Stomach (tissue), 4 donors: ENCODE results near the gene FARSB.
"Not testable (repeated sequence)": the region's sequence is repeated elsewhere in the genome, so short reads cannot be mapped to it uniquely, and the experiment has no call there.

Source experiments
- CTCF ChIP-seq, 7 experiments: fragments of 450-650 bp in 4 of 7; fragments of 200-600 bp in 3 of 7; sonication (generic) in 3 of 7; IDR thresholded peaks; one replicate each; pipeline ENCODE4 v1.5.1; 2016 to 2019; ENCODE audit warnings: antibody characterized with exemption in 7 of 7, control low read depth in 2 of 7, mild to moderate bottlenecking in 1 of 7
- EP300 ChIP-seq: sonication (generic); formaldehyde crosslinking; IDR thresholded peaks from one replicate; pipeline ENCODE4 v1.6.1; 2017; ENCODE audit warnings: antibody characterized with exemption
- POLR2A ChIP-seq, 4 donors: fragments of 450-650 bp; IDR thresholded peaks; one replicate each; pipeline ENCODE4 v1.6.1; 2016; ENCODE audit warnings: antibody characterized with exemption in 4 of 4, control low read depth in 2 of 4, mild to moderate bottlenecking in 1 of 4, moderate library complexity in 1 of 4
- POLR2AphosphoS5 ChIP-seq, 3 donors: sonication (generic); formaldehyde crosslinking; IDR thresholded peaks; one replicate each; pipeline ENCODE4 v1.6.1; 2016; ENCODE audit warnings: antibody characterized with exemption in 3 of 3

DNA sequence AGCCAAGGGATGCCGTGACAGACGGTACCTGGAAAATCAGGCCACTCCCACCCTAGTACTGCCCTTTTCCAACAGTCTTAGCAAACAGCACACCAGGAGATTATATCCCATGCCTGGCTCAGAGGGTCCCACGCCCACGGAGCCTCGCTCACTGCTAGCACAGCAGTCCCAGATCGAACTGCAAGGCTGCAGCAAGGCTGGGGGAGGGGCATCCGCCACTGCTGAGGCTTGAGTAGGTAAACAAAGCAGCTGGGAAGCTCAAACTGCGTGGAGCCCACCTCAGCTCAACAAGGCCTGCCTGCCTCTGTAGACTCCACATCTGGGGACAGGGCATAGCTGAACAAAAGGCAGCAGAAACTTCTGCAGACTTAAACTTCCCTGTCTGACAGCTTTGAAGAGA lies 71.3 kb downstream of the FARSB start:
- TF ChIP-seq EP300; POLR2A (IDR thresholded peaks at IDR 0.05); POLR2AphosphoS5 (IDR thresholded peaks at IDR 0.05); CTCF (IDR thresholded peaks at IDR 0.05): not testable (repeated sequence)
